Stimulated activated CD4-positive, alpha-beta T cell treated with anti-CD3 and anti-CD28 coated beads, TNF-alpha, amount 100 ng/mL, for 48 hours (primary cell): ENCODE measurements around the gene GUK1.
A peak's percentile ranks its signal among the peaks of the same experiment; 100 is the strongest.
"Not testable (repeated sequence)": the region's sequence is repeated elsewhere in the genome, so short reads cannot be mapped to it uniquely, and the experiment has no call there.

Experiments used
- DNase-seq, 3 donors: peaks; one replicate each; pipeline ENCODE4 v3.0.0-alpha.2; 2020; ENCODE audit warnings: low read depth in 3 of 3

GUK1 gene

DNA sequence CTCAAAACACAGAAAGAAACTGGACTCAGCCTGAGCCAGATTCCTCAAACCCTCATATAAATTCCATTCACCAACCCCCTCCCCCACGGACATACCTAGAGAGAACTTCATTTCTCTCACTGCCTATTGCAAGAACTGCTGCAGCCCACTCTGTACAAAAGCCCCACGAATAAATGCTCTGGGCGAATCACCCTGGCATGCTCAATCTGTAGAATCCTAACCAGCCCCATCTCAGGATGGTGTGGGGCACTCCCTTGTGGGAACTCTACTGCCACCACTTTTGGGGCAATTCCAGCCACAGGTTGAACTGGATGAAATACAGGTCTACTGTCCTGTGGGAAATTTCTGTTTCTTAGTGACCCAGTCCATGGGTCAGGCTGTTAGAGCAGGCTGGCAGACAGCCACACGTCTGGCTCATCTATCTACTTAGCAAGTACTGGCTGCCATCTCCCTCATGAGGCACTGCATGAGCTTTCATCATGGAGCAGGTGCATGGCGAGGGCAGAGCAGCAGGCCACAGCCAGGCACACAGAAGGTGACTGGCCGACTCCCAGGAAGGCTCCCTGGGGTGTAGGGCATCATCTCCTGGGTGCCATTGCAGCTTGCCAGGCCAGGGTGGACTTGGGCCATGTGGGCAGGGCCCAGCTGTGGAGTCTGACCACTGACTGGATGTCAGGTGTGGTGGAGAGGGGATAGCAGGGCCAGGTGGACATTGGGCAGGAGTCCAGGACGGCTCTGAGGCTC lies 35.4 kb upstream of the GUK1 start:
- no peak for DNase-seq

DNA sequence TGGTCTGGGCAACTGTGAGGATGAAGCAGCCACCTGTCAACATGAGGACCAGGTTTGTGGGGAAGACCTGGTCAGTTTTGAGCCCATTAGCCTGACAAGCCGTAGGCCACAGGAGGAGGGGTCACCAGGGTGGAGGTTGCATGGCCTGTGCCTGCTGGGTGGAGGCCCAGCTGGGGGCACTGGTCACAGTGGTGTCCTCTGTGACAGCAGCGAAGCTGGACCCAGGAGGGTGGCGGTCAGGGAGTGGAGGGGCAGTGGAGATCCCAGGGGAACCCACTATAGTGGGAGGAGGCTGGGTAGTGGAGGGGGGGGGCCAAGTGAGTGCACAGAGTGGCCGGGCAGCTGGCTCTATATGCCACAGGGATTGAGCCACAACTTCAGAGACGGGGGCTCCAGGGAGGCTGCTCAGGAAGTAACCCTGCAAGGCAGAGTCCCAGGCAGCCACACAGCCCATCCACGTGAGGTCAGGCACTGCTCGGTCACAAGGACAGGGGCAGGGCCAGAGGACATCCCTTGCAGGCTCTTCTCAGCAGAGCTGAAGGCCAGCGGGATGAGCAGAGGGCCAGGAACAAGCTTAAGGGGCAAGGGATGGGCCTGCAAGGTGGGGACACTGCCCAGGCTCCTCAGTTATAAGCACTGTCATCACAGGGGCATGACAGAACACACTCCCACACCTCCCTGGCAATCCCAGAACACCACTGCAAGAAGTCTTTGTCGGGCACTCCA lies 34.6 kb upstream of the GUK1 start:
- no peak for DNase-seq

DNA sequence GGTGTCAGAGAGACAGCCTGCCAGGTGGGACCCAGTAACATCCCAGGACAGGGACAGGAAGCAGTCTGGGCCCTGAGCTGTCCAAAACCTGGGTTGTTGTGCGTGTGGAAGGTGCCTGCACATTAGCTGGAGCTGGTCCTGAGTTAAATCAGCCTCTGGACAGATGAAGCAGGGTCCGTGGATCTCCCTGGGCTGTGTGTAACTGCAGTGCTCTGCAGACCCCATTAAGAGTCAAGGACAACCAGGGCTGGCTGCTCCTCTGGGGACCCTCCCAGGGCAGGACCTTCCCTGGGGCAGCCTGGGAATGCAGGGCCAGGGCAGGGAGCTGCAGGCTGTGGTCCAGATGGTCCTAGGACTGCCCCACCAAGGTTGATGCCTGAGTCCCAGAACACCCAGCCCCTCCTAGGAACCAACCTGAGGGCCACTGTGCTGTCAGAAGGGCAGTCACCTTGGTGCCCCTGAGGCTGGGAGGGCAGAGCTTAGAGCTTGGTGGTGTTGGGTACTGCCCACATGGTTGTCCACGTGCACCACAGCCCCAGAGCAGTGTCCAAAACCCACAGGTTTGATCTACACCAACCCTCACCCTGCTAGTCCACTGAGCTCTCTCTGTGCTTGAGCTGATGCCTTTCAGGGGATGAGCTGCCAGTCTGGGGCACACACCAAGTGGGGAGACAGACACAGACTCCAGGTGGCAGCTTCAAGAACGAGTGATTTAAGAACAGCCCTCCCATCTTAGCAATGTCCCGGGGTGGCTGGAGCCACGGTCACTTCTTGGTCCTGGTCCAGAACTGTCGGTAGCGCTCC lies 33.9 kb upstream of the GUK1 start:
- no peak for DNase-seq

DNA sequence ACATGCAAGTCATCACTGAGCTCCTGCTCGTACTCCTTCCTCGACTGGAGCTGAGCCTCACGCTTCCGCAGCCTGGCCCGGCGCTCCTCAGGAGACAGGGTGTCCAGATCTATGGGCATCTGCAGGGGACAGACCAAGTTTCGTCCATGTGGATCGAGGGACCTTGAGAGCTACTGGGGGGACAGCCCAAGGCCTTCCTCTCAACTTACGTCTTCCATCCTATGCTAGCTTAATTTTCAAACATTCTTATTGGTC lies 33.4 kb upstream of the GUK1 start:
- no peak for DNase-seq

DNA sequence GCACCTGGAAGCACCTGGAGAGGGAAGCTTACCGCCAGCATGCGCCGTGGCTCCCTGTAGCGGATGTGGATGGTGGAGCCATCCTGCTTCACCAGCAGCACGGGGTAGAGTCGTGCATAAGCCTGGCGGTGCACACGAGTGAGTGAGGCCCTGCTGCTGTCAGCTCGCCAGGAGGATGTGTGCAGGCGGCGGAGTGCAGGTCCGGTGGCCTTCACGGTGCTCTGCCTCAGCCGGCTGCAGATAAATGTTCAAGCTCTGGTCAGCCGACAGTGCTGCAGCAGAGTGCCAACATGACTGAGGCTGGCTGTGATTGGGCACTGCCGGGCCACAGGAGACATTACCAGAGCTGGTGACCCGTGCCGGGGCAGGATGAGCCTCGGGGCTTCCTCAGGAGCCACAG lies 32.4 kb upstream of the GUK1 start:
- DNase-seq: no peak

DNA sequence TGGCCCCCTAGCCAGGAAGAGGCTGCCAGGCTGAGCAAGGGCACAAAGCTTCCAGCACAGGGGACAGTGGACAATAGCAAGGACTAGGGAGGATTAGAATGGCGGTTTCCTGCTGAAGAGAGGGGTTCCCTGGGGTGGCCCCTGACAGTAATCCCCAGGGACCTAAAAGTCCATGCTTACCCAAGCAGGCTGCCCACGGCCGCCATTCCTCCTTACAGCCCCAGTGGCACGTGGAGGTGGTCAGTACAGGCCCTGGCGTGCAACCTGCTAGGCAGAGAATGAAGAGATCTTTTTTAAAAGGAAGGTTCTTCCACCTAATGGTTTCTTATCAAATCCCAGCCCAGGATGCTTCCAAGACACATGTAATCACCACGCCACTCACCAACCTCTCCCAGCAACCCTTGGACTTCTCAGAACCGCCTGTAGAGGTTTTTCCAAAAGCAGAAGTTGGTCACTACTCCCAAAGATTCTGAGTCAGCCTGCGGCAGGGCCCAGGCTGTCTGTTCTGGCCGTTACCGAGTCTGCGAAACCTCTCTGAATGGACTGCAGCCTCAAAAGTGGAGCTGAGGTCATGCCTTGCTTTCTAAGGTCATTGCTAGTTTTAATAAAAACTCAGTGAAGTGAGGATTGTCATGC lies 31.9 kb upstream of the GUK1 start:
- no peak for DNase-seq

DNA sequence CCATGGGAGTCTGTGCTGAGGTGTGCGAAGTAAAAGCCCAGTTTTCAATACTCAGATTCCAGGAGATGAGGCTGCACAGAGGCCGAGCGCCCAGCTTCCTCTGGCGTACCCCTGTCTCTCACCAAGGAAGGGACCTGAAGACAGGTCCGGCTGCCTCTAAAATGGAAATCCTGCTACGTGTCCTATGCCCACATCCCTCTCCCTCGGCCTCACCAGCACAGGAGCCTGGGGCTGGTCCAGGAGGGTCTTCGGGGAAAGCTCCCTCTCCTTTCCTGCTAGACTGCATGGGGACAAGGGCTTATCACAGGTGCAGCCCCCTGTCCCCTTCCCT lies 31.4 kb upstream of the GUK1 start:
- no peak for DNase-seq

DNA sequence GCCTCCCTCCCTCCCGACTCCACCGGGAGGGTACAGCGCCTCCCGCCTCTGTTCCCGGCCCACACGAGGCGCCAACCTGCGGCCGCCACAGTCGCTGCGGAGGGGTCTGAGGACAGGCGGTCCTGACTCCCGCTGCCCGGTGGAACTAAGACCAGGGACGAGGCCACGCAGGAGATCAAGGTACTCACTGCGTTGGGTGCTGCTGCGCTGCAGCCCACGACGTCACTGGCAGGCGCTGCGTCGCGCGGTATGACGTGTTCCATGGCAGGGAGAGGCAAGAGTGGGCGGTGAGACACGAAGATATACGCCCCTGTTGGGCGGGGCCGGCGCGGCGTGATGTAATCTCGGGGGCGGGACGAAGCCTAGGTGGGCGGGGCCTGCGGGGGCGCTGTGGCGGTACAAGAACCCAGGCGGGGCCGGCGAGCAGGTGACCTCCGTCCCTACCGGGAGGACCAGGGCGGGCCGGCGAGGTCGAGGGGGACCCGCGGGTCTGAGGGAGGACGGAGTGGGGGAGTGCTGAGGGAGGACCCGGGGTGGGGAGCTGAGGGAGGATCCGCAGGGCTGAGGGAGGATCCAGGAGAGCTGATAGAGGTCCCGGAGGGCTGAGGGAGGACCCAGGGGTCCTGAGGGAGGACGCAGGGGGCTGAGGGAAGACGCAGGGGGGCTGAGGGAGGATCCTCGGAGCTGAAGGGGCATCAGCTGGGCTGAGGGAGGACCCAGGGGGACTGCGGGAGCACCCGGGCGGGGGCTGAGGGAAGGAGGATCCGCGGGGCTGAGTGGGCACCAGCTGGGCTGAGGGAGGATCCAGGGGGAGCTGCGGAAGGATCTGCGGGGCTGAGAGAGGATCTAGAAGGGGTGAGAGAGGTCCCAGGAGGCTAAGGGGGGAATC lies 30.8 kb upstream of the GUK1 start, which contains the start of gene MRPL55:
Gene MRPL55 (minus strand): TSS at position 227 of the 889 bp plus-strand sequence. CDS start 1,039 bp downstream, outside the sequence.
- DNase-seq: peak; percentile 95 to 97 (median 96)

DNA sequence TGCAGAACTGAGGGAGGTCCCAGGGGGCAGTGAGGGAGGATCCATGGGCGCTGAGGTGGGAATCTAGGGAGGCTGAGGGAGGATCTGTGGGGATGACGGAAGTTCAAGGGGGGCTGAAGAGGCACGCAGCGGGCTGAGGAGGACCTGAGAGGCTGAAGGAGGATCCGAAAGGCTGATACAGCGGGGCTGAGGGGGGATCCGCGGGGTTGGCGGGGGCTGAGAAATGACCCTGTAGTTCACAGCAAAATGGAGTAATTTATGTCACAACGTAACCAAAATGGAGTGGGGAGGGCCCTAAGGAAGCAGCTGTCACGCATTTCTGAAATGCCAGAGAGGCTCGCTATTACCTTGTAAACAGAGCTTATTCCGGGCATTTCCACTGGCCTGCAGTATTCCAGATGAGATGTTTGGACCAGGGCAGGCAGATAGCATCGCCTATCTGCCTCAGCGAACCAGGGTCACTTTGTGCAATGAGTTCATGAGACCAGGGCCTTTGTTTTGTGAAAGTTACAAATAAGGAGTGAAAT lies 30.1 kb upstream of the GUK1 start:
- DNase-seq: no peak

DNA sequence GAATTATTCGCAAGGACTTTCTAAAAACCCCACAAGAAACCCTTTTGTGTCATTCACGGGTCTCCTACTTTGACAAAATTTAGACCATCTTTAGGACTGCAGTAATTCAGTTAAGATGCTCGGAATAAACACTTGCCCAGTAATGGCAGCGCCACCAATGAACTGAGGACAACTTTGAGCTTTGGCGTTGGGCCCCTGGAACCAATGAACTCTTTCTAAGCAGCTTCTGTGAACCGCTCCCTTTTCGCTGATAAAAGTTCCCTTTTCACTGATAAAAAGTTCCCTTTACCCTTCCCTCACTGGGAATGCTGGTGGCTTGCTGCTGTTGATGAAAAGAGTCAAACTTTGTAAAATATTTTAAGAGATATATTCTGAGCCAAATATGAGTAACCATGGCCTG lies 29.5 kb upstream of the GUK1 start:
- no peak for DNase-seq

DNA sequence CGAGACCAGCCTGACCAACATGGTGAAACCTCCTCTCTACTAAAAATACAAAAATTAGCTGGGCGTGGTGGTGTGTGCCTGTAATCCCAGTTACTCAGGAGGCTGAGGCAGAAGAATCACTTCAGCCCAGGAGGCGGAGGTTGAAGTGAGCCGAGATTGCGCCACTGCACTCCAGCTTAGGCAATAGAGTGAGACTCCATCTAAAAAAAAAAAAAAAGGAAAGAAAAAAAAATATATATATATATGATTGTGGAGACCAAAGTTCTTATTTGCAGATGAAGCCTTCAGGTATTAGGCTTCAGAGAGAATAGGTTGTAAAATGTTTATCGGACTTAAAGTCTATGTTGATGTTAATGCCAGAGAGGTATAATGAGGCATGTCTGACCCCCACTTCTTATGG lies 28.8 kb upstream of the GUK1 start:
- DNase-seq: not testable (repeated sequence)

DNA sequence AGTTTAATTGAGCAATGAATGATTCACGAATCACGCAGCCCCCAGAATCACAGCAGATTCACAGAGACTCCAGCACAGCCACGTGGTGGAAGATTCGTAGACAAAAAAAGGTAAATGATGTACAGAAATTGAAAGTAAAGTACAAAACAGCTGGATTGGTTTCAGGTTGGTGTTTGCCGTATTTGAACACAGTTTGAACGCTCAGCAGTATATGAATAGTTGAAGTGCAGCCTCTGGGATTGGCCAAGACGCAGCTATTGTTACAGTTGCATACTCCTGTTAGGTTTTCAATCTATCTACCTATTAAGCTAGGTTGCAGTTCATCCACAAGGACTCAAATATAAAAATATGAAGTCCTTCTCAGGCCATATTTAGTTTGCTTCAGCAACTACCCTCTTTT lies 27.9 kb upstream of the GUK1 start:
- DNase-seq: no peak

DNA sequence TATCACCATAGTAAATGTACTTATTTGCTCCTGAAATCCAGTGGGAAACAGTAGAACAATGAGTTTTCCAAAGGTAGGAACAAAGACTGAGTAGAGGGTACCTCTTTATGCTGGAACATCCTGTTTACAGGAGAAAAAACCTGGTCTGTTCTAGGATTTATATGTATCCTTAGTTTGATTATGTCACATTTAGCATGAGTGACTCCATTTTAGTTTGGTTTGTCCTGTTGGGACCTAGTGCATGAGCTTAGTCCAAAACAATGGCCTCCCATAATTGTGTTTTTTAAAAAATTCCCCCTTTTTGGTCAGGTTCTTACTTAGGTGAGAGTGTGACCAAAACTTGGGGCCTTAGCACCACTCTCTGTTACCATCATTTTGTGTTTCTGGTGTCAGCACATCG lies 27.5 kb upstream of the GUK1 start:
- DNase-seq: no peak

DNA sequence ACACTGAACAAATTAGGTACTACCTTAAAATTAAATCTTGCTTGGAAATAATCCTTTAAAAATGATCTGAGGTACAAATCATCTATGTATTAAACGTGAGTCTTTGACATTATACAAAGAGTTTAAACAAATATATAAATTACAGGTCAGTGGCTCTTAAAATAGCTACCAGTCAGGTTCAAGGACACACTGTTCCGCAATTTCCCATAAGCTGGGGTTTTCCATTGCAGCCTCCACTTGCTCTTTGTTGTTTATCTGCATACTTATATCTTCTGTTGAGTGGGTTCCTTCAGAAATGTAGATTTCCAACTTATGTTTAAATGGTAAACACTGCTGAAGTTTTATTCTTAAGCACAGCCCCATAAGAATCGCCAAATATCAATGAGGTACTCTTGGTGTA lies 25.3 kb upstream of the GUK1 start:
- no peak for DNase-seq

DNA sequence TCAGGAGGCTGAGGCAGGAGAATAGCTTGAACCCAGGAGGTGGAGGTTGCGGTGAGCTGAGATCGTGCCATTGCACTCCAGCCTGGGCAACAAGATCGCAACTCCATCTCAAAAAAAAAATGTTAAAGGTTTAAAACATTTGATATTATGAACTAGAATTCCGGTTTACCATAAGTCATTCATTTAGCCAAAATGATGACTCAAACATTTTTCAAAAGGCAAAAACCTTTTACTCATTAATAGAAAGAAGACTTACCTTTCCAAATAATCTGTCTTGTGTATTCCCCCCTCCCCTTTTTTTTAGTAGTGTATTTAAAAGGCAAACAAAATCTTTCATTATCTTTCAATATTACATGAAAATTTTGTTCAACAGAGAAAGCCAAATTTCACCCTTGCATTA lies 22.7 kb upstream of the GUK1 start:
- no peak for DNase-seq

DNA sequence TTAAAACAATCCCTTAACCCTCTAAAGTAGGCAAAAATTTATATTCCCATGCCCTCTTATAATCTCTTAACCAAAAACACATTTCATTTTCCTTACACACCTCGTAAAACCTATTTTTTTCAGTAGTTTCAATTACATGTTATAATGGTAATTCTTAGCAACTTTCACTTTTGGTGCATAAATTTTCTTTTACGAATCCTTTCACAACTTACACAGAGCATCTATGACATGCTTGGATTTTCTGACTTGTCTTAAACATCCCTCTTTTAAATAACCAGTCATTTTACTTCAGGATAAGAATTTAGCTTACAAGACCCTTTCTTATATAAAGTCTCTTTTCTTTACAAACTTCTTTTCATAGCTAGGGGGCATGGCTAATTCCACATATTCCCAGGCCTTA lies 22.0 kb upstream of the GUK1 start:
- no peak for DNase-seq

DNA sequence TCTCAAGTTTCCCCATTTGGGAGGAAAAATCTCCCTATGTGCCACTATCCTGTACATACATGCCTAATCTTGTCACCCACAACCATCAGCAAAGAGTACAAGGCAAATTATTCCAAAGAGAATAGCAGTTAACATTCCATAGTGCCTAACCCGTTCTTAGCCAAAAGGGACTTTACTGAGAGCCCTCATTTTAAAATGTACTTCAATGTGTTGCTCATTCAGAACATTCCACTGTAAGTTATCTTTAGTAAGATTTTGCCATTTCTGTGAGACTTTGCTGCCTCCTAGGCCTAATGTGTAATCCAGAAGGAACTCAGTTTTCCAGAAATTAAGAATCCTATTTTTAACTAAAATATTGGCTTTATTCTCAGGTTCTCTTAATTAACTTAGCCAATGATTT lies 19.7 kb upstream of the GUK1 start:
- DNase-seq: no peak

DNA sequence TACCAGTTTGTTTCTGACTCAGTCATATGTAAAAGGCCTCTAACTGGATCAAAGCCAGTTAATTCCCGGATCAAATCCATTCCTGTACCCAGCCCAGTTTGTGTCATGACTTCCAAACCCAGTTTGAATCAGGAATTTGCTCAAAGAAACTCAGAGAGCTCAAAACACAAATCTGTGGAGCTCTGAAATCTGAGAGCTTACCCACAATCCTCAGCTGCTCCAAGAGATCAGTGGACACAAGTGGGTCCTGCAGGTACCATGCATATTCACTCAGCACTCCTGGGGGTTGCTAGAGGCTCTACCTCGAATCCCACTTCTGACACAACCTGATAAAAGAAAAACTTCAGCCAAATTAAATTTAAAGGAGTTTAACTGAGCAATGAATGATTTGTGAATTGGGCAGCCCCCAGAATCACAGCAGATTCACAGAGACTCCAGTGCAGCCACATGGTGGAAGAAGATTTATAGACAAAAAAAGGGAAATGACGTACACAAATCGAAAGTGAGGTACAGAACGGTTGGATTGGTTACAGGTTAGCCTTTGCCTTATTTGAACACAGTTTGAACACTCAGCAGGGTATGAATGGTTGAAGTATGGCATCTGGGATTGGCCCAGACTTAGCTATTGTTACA lies 19.1 kb upstream of the GUK1 start:
- no peak for DNase-seq

DNA sequence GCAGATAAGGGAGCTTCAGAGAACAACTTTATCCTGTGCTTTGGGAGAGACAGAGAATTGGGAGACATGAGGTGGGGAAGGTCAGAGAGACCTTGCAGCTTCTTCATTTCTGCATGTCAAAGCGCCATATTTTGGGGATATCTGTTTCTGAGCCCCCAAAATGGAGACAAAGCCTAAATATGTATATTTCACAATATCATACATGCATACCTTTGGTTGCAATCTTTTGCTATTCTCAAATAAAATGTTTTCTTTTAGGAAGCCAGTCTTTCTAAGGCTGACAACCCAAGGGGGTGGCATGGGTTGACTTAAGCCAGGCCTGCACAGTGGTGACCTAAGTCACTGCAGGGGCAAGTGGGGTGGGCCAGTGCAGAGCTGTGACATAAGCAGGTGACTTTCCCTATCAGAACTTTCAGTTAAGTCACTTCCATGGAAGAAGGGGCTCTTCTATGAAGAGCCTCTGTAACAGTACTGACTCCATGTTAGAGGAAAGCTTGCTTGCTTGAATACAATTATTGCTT lies 17.1 kb upstream of the GUK1 start:
- no peak for DNase-seq

DNA sequence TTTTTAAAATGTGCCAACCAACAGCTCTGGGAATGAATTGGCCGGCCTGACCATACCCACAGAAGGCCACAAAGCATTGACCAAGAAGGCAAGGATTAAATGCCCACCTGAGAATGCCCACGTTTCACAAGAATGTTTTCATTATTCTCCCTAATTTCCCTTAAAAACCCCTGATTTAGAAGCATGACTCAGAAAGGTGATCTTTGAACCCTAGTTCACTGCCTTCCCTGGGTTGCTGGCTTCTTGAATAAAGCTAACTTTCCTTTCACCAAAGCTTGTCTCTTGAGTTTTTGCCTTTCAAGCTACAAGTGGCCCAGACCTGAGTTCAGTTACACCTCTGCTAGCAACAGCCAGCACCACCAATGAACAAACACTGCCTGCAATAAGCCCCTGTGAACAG lies 16.6 kb upstream of the GUK1 start:
- DNase-seq: no peak

DNA sequence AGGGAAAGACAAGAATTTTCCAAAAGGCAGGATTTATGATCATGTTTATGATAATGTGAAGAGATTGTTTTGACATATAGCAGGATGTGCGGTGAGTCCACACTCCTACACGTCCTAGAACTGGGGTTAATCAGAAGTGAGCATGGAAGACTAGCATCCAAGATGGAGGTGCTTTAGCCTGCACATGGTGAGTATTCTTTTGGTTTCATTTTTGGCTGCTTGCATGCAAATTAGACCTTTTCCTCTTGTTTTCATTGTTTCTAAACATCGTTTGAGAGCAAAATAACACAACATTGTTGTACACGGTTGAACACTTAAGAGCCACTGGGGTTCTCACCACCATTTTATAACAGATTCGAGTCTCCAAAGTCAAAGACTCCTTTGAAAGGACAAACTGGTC lies 14.9 kb upstream of the GUK1 start:
- no peak for DNase-seq
